ENCODE data around the gene TRPV5.
A peak's percentile ranks its signal among the peaks of the same experiment; 100 is the strongest.

Gene TRPV5

DNA sequence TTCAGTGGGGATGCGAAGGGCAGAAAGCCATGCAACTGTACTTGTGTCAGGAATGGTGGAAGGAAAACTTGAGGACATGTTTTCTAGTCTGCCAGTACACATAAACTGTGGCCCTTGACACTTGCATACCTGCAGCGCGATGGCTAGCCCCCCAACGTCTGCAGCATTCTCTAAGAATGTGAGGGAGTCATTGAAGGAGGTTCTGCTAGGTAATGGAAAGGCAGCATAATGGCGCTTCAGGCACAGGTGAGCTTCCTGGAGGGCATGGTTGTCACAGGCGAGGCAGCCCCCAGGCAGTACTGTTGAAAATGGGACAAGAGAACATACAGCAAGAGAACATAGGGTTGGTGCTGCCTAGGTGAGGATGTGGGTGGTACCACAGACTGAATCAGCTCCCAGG lies 9.2 kb upstream of the TRPV5 start:
- no peak for DNase-seq (ENCODE audit: low read depth, low spot score)
- no peak overlapping the region for H3K4me3 ChIP-seq (ENCODE audit: low read length)

DNA sequence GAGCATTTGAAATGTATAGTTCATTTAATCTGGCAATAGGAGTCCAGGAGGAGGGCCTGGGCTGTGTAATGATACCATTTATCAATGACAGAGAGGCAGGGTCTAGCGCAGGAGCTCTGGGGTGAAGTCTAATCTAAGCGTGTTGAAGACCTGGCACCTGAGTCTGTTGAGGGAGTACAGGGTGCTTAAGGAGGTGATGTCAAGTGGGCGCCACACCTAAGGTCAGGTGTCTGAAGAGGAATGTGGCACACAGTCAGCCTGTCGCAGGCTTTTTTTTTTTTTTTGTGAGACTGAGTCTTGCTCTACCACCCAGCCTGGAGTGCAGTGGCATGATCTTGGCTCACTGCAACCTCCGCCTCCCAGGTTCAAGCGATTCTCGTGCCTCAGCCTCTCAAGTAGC lies 8.0 kb upstream of the TRPV5 start:
- no peak for DNase-seq (ENCODE audit: low read depth, low spot score)
- H3K4me3 ChIP-seq (ENCODE audit: low read length) = no peak overlapping the region

DNA sequence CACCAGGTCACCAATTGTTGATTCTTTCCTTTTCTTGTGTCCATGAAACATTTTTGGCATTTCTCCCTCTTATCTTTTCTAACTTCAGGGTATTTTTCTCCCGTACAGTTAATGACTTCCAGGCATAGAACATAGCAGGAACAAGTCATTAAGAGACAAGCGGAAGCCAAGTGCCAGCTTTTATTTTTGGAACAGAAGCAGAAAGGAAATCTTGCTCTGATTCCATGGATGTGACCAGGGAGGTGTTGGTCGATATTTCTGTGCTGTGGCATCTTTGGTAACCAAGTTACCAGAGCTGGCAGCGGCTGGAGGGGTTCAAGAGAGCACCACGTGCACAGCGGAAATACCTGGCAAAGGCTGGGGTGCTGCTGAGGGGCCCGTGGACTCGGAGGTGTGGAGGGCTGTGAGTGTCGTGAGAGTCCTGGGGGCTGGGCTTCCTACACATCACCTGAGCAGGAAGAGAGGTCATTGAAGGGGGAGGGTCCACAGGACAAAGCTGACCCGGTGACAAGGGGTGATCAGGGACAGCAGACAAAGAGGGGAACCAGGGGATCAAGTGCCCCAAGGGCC lies 7.5 kb upstream of the TRPV5 start:
- H3K4me3 ChIP-seq (ENCODE audit: low read length) = no peak overlapping the region

DNA sequence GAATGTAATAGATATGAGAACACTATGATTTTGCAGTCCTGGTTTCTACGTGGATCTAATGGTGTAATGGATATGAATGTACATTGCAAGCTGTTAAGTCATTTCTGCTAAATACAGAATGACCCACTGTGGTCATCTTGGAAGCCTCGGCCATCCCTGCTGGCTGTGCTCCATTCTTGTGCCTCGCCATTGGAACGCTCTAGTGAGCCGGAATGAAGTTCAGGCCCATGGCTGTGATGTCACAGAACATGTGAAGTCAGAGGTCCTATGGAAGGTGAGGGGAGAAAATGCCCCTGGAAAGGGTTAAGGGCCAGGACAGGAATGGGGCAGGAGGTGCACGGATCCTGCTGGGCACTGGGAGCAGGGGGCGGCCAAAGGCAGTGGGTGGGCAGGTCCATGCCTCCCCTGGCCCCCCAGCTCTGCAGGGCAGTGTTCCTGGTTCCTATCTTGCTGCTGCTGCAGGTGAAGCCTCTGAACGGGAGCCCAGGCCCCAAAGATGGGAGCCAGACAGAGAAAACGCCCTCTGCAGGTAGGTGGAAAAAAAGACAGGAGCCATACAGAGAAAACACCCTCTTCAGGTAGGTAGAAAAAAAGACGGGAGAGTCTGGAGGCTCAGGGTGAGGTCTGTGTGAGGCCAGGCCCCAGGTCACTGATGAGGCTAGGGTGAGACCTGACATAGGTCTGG lies 5.8 kb upstream of the TRPV5 start, which contains the start of gene LLCFC1:
Gene LLCFC1, plus strand, starts transcription at position 259 of the 685 bp plus-strand sequence. Its CDS starts 138 bp downstream, at position 397.
- peak; percentile 29 for DNase-seq (ENCODE audit: low read depth, low spot score)
- H3K4me3 ChIP-seq (ENCODE audit: low read length) = no peak within 1 kb of the TSS

More for the DNA sequence above, 7.5 kb upstream of the TRPV5 start:
- DNase-seq (ENCODE audit: low read depth, low spot score) = no peak

DNA sequence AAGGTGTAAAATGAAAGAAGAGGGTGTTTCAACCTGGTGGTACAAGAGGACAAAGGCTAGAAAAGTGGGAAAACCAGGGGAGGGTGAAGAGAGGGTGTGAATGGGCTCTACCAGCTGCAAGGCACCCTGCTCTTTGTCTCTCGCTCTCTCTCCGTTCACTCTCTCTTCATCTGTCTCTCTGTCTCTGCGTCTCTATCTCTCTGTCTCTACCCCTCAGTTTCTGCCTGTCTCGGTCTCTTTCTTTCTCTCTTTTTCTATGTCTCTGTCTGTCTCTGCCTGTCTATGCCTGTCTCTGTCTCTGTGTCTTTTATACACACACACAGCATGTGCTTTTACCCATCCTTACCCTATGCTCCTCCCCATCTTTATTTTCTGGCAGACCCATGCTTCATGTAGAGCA lies 5.1 kb upstream of the TRPV5 start:
- no peak for DNase-seq (ENCODE audit: low read depth, low spot score)
- no peak overlapping the region for H3K4me3 ChIP-seq (ENCODE audit: low read length)

DNA sequence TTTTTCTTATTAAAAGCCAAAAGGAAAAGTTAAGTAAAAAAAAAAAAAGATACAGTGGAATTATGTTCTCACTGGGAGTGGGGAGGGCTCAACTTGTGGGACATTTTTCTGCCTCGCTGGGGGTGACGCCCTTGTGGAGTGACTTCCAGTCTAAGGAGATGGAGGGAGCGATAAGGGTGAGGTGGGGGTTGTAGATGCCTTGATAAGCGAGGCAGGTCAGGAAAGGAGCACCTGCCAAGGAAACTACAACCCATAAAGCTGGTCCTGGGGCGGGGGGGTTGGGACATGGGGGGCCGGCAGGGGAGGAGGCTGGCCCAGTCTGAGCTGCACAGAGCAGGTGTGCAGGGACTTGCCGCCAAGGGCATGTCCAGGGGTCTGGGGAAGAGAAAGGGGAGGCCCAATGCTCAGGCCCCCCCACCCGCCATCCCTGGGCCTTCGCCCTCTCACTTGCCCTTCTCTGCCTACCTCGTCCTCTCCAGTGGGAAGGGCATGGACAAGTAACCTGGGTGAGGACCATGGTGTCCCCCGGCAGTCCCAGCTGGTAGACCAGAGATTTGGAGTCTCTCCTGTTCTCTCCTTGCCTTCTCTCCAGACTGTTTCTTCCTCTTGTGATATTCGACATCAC lies 2.5 kb upstream of the TRPV5 start:
- H3K4me3 ChIP-seq (ENCODE audit: low read length) = no peak overlapping the region
- DNase-seq (ENCODE audit: low read depth, low spot score) = no peak

DNA sequence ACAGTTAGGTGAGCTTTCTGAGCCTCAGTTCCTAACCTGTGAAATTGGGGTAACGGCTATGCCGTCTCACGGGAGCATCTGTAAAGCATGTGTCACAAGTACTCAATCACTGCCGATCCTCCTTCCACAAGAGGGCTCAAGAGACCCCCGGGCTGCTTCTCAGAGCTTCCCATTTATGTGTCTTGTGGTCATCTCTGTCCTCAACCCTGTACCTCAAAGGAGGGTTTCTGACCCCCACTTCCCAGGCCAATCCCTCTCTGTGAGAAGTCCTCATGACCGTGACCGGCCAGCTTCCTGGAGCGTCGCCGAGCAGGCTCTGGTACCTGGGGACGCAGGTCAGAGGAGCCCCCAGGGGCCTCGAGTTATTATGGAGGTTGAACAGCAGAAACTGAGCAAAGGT lies 510 bp upstream of the TRPV5 start:
- DNase-seq (ENCODE audit: low read depth, low spot score) = no peak
- no peak overlapping the region for H3K4me3 ChIP-seq (ENCODE audit: low read length)

DNA sequence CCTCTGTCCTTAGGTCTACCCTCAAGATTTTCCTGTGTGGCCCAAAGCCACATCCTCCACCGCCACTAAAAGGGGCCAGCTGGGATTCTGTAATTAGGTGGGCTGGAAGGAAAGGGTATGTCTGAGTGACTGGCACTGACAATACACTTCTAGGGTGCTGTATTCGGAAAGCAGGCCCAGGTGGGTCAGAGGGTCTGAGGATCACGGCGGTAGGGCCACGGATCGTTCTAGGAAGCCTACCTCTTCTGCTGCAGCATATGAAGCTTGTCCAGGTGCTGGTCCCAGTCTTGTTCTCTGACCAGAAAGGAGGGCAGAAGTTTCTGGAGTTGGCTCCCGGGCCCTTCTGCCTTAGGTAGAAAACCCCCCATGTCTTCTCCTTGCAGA lies 462 bp downstream of the TRPV5 start:
- no peak overlapping the region for H3K4me3 ChIP-seq (ENCODE audit: low read length)
- DNase-seq (ENCODE audit: low read depth, low spot score) = no peak

DNA sequence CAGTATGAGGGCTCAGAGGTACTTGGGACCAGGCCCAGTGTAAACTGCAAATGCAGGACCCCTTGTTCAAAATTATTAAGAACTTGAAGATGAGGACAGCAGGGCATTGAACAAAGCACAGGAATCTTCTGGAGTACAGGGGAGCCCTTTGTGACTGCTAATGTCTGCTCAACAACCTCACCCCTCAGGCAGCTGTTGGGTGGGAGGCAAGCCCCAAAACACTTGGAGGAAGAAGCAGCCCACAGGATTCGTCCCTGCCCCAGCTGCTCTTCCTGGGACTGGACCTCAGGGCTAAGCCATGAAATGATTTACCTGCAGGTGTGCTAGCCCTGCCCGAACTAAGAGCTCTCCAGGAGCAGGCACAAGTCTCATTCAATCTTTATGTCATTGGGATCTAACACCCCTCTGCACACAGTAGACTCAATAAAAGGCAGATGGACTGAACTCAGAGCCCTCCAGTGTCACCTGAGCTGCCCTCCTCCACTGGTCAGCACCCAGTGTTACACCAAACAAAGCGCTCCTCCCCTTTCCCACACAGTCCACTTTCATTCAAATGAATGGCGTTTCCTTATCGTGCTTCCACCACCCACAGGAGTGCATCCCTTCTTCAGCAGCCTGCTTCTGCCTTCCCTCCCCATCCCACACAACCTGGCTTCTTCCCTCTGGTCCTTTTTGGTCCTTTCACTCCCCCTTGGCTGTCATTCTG lies 1.0 kb downstream of the TRPV5 start:
- H3K4me3 ChIP-seq (ENCODE audit: low read length) = no peak overlapping the region
- no peak for DNase-seq (ENCODE audit: low read depth, low spot score)

DNA sequence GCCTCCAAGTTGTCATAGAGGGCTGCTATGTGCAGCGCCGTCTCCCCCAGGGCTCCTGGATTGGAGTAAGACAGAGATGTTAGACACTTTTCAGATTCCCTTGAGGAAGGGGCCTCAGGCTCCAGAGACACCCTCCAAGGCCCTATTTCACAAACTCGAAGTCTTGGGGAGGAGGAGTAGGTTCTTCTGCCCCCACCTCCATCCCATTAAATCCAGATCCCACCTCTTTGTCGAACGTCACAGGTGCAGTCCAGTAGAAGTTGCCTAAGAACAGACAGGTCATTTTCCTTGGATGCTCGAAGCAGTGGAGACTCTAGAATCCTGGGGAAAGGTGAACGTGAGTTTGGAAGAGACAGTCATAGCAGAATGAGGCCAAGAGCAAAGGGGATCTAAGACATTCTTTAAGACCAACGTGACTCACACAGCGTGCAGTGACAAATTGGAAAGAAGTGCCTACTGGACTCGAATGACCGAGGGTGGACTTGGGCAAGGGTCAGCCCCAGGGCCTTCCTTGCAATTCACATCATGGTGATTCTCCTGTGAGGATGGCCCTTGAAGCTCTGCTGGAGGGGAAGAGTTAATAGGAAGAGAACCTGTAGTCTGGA lies 3.3 kb downstream of the TRPV5 start:
- H3K4me3 ChIP-seq (ENCODE audit: low read length) = no peak overlapping the region
- no peak for DNase-seq (ENCODE audit: low read depth, low spot score)

DNA sequence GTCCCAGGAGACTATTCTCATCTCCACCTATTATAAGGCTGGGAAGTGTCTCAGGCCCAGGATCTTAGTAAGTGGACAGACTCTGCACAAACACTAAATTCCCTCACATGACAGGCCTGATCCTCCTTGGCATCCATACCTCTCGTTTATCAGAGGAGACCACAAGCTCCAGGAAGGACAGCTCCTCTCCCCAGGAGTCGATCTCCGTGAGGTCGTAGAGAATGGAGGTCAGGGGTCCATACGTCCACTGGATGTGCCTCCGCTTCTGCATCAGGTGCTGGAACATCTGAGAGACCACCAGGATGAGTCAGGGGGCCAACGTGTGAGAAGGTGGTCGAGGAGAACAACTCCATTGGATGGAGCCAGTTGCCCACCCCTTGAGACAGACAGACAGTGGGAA lies 5.6 kb downstream of the TRPV5 start:
- no peak for DNase-seq (ENCODE audit: low read depth, low spot score)
- H3K4me3 ChIP-seq (ENCODE audit: low read length) = no peak overlapping the region

DNA sequence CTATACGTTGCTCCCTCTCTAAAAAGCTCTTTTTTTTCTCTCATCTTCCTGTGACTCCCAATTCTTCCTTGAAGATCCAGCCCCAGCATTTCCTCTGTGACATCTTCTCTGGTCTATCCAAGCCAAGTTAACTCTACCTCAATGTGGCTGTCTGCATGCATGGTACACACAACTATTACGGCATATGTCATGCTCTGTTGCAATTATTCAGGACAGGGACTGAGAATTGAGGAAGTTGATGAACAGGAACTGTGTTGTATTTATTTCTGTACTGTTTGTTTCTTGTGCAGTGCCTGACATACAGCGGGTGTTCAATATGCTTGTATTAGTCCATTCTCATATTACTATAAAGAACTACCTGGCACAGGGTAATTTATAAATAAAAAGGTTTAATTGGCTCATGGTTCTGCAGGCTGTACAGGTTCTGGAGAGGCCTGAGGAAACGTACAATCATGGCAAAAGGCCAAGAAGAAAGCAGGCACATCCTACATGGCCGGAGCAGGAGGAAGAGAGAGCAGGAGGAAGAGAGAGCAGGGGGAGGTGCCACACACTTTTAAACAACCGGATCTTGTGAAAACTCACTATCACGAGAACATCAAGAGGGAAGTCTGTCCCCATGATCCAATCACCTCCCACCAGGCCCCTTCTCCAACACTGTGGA lies 6.3 kb downstream of the TRPV5 start:
- no peak overlapping the region for H3K4me3 ChIP-seq (ENCODE audit: low read length)
- no peak for DNase-seq (ENCODE audit: low read depth, low spot score)

DNA sequence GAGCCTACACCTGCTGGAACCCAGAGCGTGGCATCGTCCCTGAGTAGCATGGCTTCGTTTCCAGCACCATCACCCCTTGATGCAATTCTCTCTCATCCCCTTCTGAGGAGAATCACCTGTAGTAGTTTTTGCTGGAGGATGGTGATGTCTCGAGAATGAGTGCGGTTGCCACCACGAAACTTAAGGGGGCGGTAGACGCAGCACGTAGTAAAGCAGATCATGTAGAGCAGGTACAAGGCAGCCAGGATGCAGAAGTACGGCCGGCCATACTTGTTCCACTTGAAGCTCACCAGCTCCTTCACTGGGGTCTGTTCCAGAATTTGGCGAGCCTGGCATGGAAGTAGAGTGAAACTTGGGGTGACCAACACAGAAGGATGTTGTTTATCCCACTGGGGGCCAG lies 8.1 kb downstream of the TRPV5 start:
- H3K4me3 ChIP-seq (ENCODE audit: low read length) = no peak overlapping the region
- peak; percentile 28 for DNase-seq (ENCODE audit: low read depth, low spot score)

DNA sequence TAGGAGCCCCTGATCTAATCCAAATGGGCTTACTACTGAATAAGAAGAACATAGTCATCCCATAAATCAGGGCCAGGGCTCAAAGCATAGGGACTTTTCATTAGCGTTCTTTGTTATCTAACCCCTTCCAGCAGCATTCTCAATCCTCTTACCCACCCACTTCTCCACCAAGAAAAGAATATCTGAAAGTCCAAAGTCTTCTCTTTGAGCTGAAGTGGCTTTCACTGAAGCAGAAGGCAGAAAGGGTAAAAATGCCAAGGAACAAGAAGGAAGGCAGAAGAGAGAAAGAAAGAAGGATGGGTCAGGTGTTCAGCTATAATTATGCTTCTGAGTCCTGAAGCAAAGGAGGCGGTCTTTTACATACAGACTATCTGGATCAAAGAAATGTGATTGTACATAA lies 10.2 kb downstream of the TRPV5 start:
- no peak overlapping the region for H3K4me3 ChIP-seq (ENCODE audit: low read length)
- no peak for DNase-seq (ENCODE audit: low read depth, low spot score)

DNA sequence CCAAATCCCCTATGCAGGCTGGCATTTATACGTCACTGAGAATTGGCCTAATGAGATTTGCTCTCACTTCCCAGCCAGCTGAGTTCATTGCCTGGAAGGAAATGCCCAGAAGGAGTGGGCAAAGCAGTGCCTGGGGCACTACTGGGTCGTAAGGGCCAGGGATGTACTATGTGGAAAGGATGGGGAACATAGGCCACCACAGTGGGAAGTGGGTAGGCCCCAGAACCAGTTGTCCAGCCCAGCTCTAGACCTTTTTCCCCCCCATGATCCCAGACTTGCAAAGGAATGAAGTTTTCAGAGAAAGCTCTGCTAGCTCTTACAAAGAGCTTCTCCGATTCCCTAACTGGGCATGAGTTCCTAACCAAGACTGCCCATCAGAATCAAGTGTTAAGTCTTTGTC lies 13.9 kb downstream of the TRPV5 start:
- no peak for DNase-seq (ENCODE audit: low read depth, low spot score)
- H3K4me3 ChIP-seq (ENCODE audit: low read length) = no peak overlapping the region

DNA sequence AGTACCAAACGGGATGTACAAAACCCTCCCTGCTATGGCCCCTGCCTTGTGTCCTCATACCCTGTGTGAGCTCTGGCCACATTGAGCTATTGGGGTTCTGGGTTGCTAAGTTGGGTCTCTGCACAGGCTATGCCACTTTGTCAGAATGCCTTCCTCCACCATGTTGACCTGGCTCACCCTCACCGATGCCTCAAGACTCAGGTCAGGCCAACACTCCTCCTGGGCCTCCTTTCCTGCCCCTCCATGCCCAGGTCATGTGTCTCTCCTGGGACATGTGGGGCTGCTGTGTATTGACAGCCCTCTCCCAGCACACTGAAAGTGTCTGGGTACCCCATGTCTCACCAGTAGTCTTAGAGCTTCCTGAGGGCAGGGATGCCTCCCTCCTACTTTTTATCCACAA lies 14.6 kb downstream of the TRPV5 start:
- H3K4me3 ChIP-seq (ENCODE audit: low read length) = no peak overlapping the region

DNA sequence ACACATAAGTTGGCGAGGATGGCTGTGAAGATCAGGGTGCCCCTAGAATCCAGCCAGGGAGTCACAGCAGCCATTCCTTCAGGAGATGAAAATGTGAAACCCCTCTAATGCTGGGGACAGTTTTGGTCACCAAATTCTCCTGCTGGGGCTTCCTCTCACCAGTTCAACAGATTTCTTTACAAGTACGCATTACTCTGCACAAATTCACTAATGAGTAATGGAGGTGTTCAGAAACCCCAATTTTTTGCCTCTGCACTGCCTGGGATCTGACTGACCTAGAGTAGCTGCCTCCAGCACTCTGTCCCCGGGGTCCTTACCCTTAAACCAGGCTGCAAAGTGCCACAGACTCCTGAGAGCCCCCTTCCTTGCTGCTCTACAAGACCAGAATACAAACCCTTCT lies 16.1 kb downstream of the TRPV5 start:
- no peak overlapping the region for H3K4me3 ChIP-seq (ENCODE audit: low read length)

More for the DNA sequence above, 14.6 kb downstream of the TRPV5 start:
- DNase-seq (ENCODE audit: low read depth, low spot score) = no peak

DNA sequence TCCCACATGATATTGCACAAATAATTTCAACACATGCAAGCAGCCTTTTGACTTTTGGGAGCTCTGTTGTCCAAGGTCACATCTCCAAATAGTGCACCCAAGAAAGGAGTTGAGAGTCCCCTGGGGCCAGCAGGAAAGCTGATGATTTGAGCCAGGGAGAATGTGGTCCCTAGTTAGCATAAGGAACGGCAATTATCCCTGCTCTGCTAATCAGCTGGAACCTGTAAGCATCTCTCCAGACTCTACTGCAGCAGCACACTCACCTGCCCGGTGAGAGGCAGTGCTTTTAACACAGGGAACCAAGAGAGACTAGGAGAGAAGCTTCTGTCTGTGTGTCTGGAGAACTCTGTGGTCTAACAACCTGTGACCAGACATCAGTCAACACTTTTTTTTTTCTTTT lies 17.0 kb downstream of the TRPV5 start:
- no peak overlapping the region for H3K4me3 ChIP-seq (ENCODE audit: low read length)
- DNase-seq (ENCODE audit: low read depth, low spot score) = no peak

More for the DNA sequence above, 16.1 kb downstream of the TRPV5 start:
- DNase-seq (ENCODE audit: low read depth, low spot score) = no peak

DNA sequence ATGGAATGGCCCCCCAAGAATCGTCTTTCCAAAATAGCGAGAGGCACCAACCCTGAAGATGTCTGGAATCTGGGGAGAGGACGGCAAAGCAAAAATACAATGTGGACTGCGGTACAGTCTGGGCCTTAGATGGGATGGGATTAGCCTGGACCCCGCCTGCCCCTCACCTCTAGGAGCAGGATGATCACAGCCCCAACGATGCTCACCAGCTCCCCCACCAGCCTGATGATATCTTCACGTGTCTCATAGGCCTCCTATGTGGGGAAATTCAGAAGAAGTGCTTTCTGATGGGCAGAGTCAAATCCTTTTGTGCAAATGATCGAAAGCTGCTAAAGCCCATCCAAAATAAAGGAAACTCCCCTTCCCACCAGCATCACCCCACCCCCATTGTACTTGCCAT lies 18.2 kb downstream of the TRPV5 start:
- DNase-seq (ENCODE audit: low read depth, low spot score) = no peak
- H3K4me3 ChIP-seq (ENCODE audit: low read length) = no peak overlapping the region
